Tibial nerve (tissue), 4 donors: Measurements from ENCODE around the gene RNASEH2A. TPM values are rescaled to one million over a fixed set of nuclear protein-coding genes. Genes with fewer than 3 reads are reported as not detected.

Source experiments
- DNase-seq, 2 donors: peaks; one replicate each; pipeline ENCODE4 v3.0.0-alpha.2; 2019; ENCODE audit warnings: low spot score in 2 of 2
- H3K27ac ChIP-seq, 4 donors: fragments of 200-600 bp; sonication (generic) in 3 of 4; one replicate each; pipeline ENCODE4 v1.5.1; 2017 to 2019; ENCODE audit warnings: mild to moderate bottlenecking in 1 of 4
- H3K27me3 ChIP-seq, 2 donors: fragments of 200-600 bp; sonication (generic) in 1 of 2; one replicate each; pipeline versions ENCODE4 v1.5.1 to v1.6.0; 2017 to 2019
- H3K36me3 ChIP-seq, 3 donors: fragments of 200-600 bp; sonication (generic); one replicate each; pipeline ENCODE4 v1.5.1; 2018 to 2019
- H3K4me1 ChIP-seq, 4 donors: fragments of 200-600 bp; sonication (generic) in 3 of 4; one replicate each; pipeline ENCODE4 v1.5.1; 2017 to 2019
- H3K4me3 ChIP-seq, 4 donors: fragments of 200-600 bp; sonication (generic) in 3 of 4; one replicate each; pipeline ENCODE4 v1.5.1; 2017 to 2019; ENCODE audit warnings: mild to moderate bottlenecking in 1 of 4, moderate library complexity in 1 of 4
- H3K9me3 ChIP-seq, 4 donors: fragments of 200-600 bp; sonication (generic) in 3 of 4; one replicate each; pipeline ENCODE4 v1.5.1; 2017 to 2019
- CTCF ChIP-seq, 5 experiments: fragments of 200-600 bp in 3 of 5; fragments of 450-650 bp in 2 of 5; sonication (generic) in 3 of 5; IDR thresholded peaks; one replicate each; pipeline ENCODE4 v1.5.1; 2016 to 2019; ENCODE audit warnings: antibody characterized with exemption in 5 of 5, mild to moderate bottlenecking in 3 of 5, moderate library complexity in 2 of 5
- EP300 ChIP-seq, 2 donors: sonication (generic); formaldehyde crosslinking; IDR thresholded peaks; one replicate each; pipeline ENCODE4 v1.6.1; 2017; ENCODE audit warnings: antibody characterized with exemption in 2 of 2, mild to moderate bottlenecking in 1 of 2
- POLR2A ChIP-seq, 2 donors: fragments of 450-650 bp; IDR thresholded peaks; one replicate each; pipeline ENCODE4 v1.6.1; 2017; ENCODE audit warnings: antibody characterized with exemption in 2 of 2, mild to moderate bottlenecking in 2 of 2, moderate library complexity in 2 of 2
- WGBS, 2 donors: methylation state at CpG; one replicate each; pipeline ENCODE4 v1.1.5; 2018; 5-methylcytosine and 5-hydroxymethylcytosine counted together
- total RNA-seq, 4 donors: library from RNA; depleted of rRNA; stranded (reverse); fragments of >200 nt; gene quantifications; one replicate each; pipeline ENCODE4 v1.1.0, GENCODE V29; 2016

The RNASEH2A gene
- 1 to 10 TPM; 5.4 to 8.6 (median 6.7) TPM for total RNA-seq

DNA sequence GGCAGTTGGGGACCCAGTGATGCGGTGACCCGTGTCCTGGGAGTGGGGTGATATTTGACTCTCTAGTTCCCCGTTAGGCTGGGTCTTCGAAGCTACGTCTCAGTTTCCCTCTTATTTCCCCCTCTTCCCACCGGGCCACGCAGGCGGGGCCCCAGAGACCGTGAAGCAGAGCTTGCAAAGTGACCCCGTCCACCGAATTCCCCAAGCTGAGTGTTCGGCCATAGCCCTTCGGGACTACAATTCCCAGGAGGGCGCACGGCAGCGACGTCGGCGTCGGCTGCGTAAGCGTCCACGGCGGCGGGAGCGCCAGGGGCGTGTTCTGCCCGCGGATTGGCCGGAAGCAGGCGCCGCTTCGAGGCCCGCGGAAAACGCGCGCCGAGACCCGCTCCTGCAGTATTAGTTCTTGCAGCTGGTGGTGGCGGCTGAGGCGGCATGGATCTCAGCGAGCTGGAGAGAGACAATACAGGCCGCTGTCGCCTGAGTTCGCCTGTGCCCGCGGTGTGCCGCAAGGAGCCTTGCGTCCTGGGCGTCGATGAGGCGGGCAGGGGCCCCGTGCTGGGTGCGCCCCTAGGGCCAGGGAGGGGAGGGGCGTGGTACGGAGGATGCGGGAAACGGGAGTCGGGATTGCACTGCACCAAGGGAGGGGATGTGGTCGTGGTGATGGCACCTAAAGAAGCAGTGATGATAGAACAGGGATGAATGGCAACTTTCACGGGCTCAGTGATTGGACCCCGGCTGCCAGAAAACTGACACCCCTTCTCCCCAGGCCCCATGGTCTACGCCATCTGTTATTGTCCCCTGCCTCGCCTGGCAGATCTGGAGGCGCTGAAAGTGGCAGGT lies at the start of gene RNASEH2A:
Gene RNASEH2A, plus strand, starts transcription at position 343 of the 840 bp plus-strand sequence. Its CDS starts 90 bp downstream, at position 433.
- no peaks in the 10 kb centered on the region for H3K27me3 ChIP-seq
- peak within 1 kb of the TSS; percentile 33 to 76 (median 68) for H3K4me3 ChIP-seq
- H3K4me1 ChIP-seq = peaks cover 0 to 26% (median 11%) of the 10 kb centered on the region in 4 donors
- H3K27ac ChIP-seq = peak within 1 kb of the TSS; percentile 37 to 78 (median 68)
- peak; percentile 73 to 78 for DNase-seq
- 4 to 5% methylated on average over 41 to 51 of the region's 66 CpGs for WGBS, 2 donors
- no peaks in the 10 kb centered on the region for H3K9me3 ChIP-seq
- TF ChIP-seq EP300 (IDR thresholded peaks at IDR 0.05) = peak; percentile 60 to 73
- TF ChIP-seq CTCF (IDR thresholded peaks at IDR 0.05) = peak in 1 of 5 experiments; percentile 19
- TF ChIP-seq POLR2A (IDR thresholded peaks at IDR 0.05) = peak in 1 of 2 donors; percentile 23
- peaks cover 0 to 36% (median 0%) of the 10 kb centered on the region in 3 donors for H3K36me3 ChIP-seq

DNA sequence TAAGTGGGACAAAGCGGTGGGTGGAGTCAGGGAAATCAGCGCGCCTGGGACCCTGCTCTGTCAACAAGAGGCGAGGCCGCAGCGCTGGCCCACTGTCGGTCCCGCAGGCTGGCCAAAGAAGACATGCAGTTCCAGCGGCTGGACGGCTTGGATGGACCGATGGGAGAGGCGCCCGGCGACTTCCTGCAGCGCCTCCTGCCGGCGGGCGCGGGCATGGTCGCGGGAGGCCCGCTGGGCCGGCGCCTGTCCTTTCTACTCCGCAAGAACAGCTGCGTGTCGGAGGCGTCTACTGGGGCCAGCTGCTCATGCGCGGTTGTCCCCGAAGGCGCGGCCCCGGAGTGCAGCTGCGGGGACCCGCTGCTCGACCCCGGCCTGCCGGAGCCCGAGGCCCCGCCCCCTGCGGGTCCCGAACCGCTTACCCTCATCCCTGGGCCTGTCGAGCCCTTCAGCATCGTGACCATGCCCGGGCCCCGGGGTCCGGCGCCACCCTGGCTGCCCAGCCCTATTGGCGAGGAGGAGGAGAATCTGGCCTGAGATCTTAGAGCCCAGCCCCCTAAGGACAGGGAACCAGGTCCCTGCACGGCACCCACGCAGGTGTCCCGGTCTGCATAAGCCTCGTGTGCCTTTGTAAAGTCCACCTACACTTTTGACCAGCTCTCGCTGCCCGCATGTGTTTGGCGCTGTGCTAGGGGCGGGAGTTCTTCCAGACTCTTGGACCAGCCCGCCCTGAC lies 48.7 kb upstream of the RNASEH2A start:
- Histone ChIP-seq H3K4me1 (peaks cover 0 to 12% (median 9%) of the 10 kb centered on the region in 4 donors), H3K27ac (peak overlapping the region in 2 of 4 donors; percentile 20 to 25), H3K9me3 (no peaks in the 10 kb centered on the region), H3K27me3 (peaks cover 0 to 10% of the 10 kb centered on the region in 2 donors), H3K36me3 (peaks cover 0 to under 1% (median 0%) of the 10 kb centered on the region in 3 donors), H3K4me3 (peak overlapping the region in 3 of 4 donors; percentile 4 to 43 (median 43))
- 17 to 20% methylated on average over 19 to 21 of the region's 60 CpGs for WGBS, 2 donors
- peak; percentile 77 to 92 (median 87) for TF ChIP-seq CTCF (IDR thresholded peaks at IDR 0.05)
- no peak for TF ChIP-seq EP300 (IDR thresholded peaks at IDR 0.05)
- TF ChIP-seq POLR2A (IDR thresholded peaks at IDR 0.05) = no peak
- no peak for DNase-seq

- H3K36me3 ChIP-seq = peaks cover 0 to 17% (median 0%) of the 10 kb centered on the region in 3 donors
Observed at GRCh38 chr19:12759686-12760085, 46.7 kb upstream of the RNASEH2A start.

GRCh38 chr19:12763100-12763499 lies 43.3 kb upstream of the RNASEH2A start:
- DNase-seq = no peak
- no peak for TF ChIP-seq POLR2A (IDR thresholded peaks at IDR 0.05)
- TF ChIP-seq EP300 (IDR thresholded peaks at IDR 0.05) = no peak
- no peak for TF ChIP-seq CTCF (IDR thresholded peaks at IDR 0.05)
- no peak overlapping the region for H3K4me3 ChIP-seq
- peaks cover 0 to 35% (median 0%) of the 10 kb centered on the region in 3 donors for H3K36me3 ChIP-seq
- H3K9me3 ChIP-seq = no peaks in the 10 kb centered on the region
- 90 to 93% methylated on average over 7 to 9 of the region's 11 CpGs for WGBS, 2 donors
- H3K4me1 ChIP-seq = peaks cover 0 to under 1% (median 0%) of the 10 kb centered on the region in 4 donors
- no peak overlapping the region for H3K27ac ChIP-seq
- H3K27me3 ChIP-seq = no peaks in the 10 kb centered on the region

More at GRCh38 chr19:12759686-12760085, 46.7 kb upstream of the RNASEH2A start:
- H3K27ac ChIP-seq = no peak overlapping the region
- TF ChIP-seq EP300 (IDR thresholded peaks at IDR 0.05) (no peak), CTCF (IDR thresholded peaks at IDR 0.05) (no peak), POLR2A (IDR thresholded peaks at IDR 0.05) (no peak)
- DNase-seq = no peak
- no peaks in the 10 kb centered on the region for H3K9me3 ChIP-seq
- 88 to 94% methylated on average over 6 of the region's 6 CpGs for WGBS, 2 donors
- peaks cover 0 to 12% (median 9%) of the 10 kb centered on the region in 4 donors for H3K4me1 ChIP-seq
- no peaks in the 10 kb centered on the region for H3K27me3 ChIP-seq
- H3K4me3 ChIP-seq = no peak overlapping the region
